Sigmoid colon (tissue), 7 donors: ENCODE data around the gene C19orf47. TPM values are rescaled to one million over a fixed set of nuclear protein-coding genes. Genes with fewer than 3 reads are reported as not detected.
A peak's percentile ranks its signal among the peaks of the same experiment; 100 is the strongest.

Source experiments
- DNase-seq: peaks from one replicate; pipeline ENCODE4 v3.0.0-alpha.2; 2019
- H3K27ac ChIP-seq, 4 donors: fragments of 200-600 bp; sonication (generic); one replicate each; pipeline ENCODE4 v1.5.1; 2016 to 2019; ENCODE audit warnings: mild to moderate bottlenecking in 1 of 4
- H3K27me3 ChIP-seq, 3 donors: fragments of 200-600 bp; sonication (generic); one replicate each; pipeline ENCODE4 v1.5.1; 2019; ENCODE audit warnings: mild to moderate bottlenecking in 1 of 3
- H3K36me3 ChIP-seq, 4 donors: fragments of 200-600 bp; sonication (generic); one replicate each; pipeline ENCODE4 v1.5.1; 2016 to 2019
- H3K4me1 ChIP-seq, 4 donors: fragments of 200-600 bp; sonication (generic); one replicate each; pipeline ENCODE4 v1.5.1; 2017 to 2019
- H3K4me3 ChIP-seq, 4 donors: fragments of 200-600 bp; sonication (generic); one replicate each; pipeline ENCODE4 v1.5.1; 2017 to 2019; ENCODE audit warnings: mild to moderate bottlenecking in 2 of 4, moderate library complexity in 1 of 4
- H3K9me3 ChIP-seq, 4 donors: fragments of 200-600 bp in 3 of 4; sonication (generic) in 3 of 4; one replicate each; pipeline versions ENCODE4 v1.5.1 to v1.6.1; 2013 to 2019
- EP300 ChIP-seq, 4 donors: sonication (generic); formaldehyde crosslinking; IDR thresholded peaks; one replicate each; pipeline ENCODE4 v1.6.1; 2017; ENCODE audit warnings: antibody characterized with exemption in 4 of 4
- POLR2A ChIP-seq, 2 donors: fragments of 450-650 bp; IDR thresholded peaks; one replicate each; pipeline ENCODE4 v1.6.1; 2016; ENCODE audit warnings: antibody characterized with exemption in 2 of 2, mild to moderate bottlenecking in 2 of 2, moderate library complexity in 2 of 2
- POLR2AphosphoS5 ChIP-seq, 4 donors: sonication (generic); formaldehyde crosslinking; IDR thresholded peaks; one replicate each; pipeline ENCODE4 v1.6.1; 2017; ENCODE audit warnings: antibody characterized with exemption in 4 of 4
- WGBS, 2 donors: extraction: QIAGEN DNeasy Blood & Tissue Kit; methylation state at CpG; one replicate each; pipeline ENCODE4 v1.1.7; 2013; 5-methylcytosine and 5-hydroxymethylcytosine counted together
- intact Hi-C: fragments of 100-400 bp; cut with DNase I; formaldehyde crosslinking; loops from one replicate; pipeline ENCODE4 v1.15.1; 2023
- polyA plus RNA-seq, 3 donors: library from polyadenylated mRNA; stranded (reverse); fragments of 200-250 nt; gene quantifications; one replicate each; pipeline ENCODE4 v1.2.3, GENCODE V29; 2013
- total RNA-seq, 4 donors: library from RNA; depleted of rRNA; stranded (reverse); fragments of >200 nt; gene quantifications; one replicate each; pipeline ENCODE4 v1.1.0, GENCODE V29; 2016
- TF ChIP-seq, protein P1 (sequence below), 4 experiments: fragments of 450-650 bp in 3 of 4; fragments of 200-600 bp in 1 of 4; IDR thresholded peaks; one replicate each; pipeline ENCODE4 v1.5.1; 2016 to 2019; ENCODE audit warnings: antibody characterized with exemption in 4 of 4, mild to moderate bottlenecking in 3 of 4, moderate library complexity in 2 of 4
- donor health status: healthy with polysubstance abuse.
- donor health status: Bipolar disorder and iron deficiency.
- donor health status: healthy.

Gene C19orf47
- total and polyA plus RNA-seq, 7 donors = 7.9 to 16.7 (median 10.5) TPM

GRCh38 chr19:40393894-40394815 is 46.0 kb upstream of the C19orf47 start:
- H3K36me3 ChIP-seq = no peaks in the 10 kb centered on the region
- intact Hi-C loops = no loop called here
- no peak for TF ChIP-seq POLR2A (IDR thresholded peaks at IDR 0.05)
- TF ChIP-seq, protein P1, sequence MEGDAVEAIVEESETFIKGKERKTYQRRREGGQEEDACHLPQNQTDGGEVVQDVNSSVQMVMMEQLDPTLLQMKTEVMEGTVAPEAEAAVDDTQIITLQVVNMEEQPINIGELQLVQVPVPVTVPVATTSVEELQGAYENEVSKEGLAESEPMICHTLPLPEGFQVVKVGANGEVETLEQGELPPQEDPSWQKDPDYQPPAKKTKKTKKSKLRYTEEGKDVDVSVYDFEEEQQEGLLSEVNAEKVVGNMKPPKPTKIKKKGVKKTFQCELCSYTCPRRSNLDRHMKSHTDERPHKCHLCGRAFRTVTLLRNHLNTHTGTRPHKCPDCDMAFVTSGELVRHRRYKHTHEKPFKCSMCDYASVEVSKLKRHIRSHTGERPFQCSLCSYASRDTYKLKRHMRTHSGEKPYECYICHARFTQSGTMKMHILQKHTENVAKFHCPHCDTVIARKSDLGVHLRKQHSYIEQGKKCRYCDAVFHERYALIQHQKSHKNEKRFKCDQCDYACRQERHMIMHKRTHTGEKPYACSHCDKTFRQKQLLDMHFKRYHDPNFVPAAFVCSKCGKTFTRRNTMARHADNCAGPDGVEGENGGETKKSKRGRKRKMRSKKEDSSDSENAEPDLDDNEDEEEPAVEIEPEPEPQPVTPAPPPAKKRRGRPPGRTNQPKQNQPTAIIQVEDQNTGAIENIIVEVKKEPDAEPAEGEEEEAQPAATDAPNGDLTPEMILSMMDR (IDR thresholded peaks at IDR 0.05) = no peak
- no peak for TF ChIP-seq EP300 (IDR thresholded peaks at IDR 0.05)
- TF ChIP-seq POLR2AphosphoS5 (IDR thresholded peaks at IDR 0.05) = no peak

DNA sequence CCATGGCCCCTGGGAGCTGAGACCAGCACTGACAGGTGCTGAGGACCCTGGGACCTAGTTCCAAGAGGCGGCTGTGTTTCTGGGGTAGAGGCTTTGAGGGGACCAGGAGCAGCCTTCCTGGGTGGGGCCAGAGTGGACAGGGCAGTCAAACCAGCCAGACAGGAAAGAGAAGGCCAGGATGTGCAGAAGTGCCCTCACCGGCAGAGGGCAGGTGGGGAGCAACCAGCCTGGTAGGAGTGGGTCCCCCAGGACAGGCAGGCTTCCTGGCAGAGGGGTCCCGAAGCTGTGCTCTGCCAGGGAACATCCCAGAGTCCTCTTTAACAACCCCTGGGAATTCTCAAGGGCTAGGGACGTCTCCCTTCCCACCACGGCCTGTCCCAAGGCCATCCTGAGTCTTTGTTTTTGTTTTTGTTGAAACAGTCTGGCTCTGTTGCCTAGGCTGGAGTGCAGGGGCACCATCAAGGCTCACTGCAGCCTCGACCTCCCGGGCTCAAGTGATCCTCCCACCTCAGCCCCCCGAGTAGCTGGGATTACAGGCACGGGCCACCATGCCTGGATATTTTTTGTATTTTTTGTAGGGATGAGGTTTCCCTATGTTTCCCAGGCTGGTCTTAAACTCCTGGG is 44.8 kb upstream of the C19orf47 start:
- no peaks in the 10 kb centered on the region for H3K36me3 ChIP-seq
- intact Hi-C loops = no loop called here
- no peak overlapping the region for H3K4me3 ChIP-seq
- no peak for DNase-seq
- H3K27me3 ChIP-seq = no peaks in the 10 kb centered on the region
- TF ChIP-seq, protein P1 (IDR thresholded peaks at IDR 0.05) = peak in 1 of 4 experiments; percentile 11
- no peak for TF ChIP-seq POLR2A (IDR thresholded peaks at IDR 0.05)
- no peak overlapping the region for H3K27ac ChIP-seq
- 33 to 61% methylated on average over 9 of the region's 9 CpGs for WGBS, 2 donors
- no peaks in the 10 kb centered on the region for H3K9me3 ChIP-seq
- H3K4me1 ChIP-seq = no peaks in the 10 kb centered on the region

More at GRCh38 chr19:40393894-40394815, 46.0 kb upstream of the C19orf47 start:
- H3K27me3 ChIP-seq = no peaks in the 10 kb centered on the region
- no peak overlapping the region for H3K27ac ChIP-seq
- H3K4me3 ChIP-seq = no peak overlapping the region
- H3K4me1 ChIP-seq = no peaks in the 10 kb centered on the region
- WGBS, 2 donors = 92 to 93% methylated on average over 41 of the region's 41 CpGs
- DNase-seq = no peak
- no peaks in the 10 kb centered on the region for H3K9me3 ChIP-seq

- TF ChIP-seq, protein P1 (IDR thresholded peaks at IDR 0.05) = no peak
- TF ChIP-seq EP300 (IDR thresholded peaks at IDR 0.05) (no peak), POLR2A (IDR thresholded peaks at IDR 0.05) (no peak), POLR2AphosphoS5 (IDR thresholded peaks at IDR 0.05) (no peak)
- no peaks in the 10 kb centered on the region for H3K27me3 ChIP-seq
- no peak for DNase-seq
- no peaks in the 10 kb centered on the region for H3K36me3 ChIP-seq
- intact Hi-C loops = no loop called here
- H3K27ac ChIP-seq = no peak overlapping the region
- no peak overlapping the region for H3K4me3 ChIP-seq
- no peaks in the 10 kb centered on the region for H3K4me1 ChIP-seq
- 78 to 83% methylated on average over 8 of the region's 8 CpGs for WGBS, 2 donors
- H3K9me3 ChIP-seq = no peaks in the 10 kb centered on the region
Observed at GRCh38 chr19:40392123-40392522, 43.9 kb upstream of the C19orf47 start.

- TF ChIP-seq EP300 (IDR thresholded peaks at IDR 0.05) (no peak), POLR2AphosphoS5 (IDR thresholded peaks at IDR 0.05) (no peak), POLR2A (IDR thresholded peaks at IDR 0.05) (no peak)
- TF ChIP-seq, protein P1 (IDR thresholded peaks at IDR 0.05) = no peak
- H3K27me3 ChIP-seq = no peaks in the 10 kb centered on the region
- intact Hi-C loops = no loop called here
- no peak within 1 kb of the TSS for H3K4me3 ChIP-seq
- no peaks in the 10 kb centered on the region for H3K4me1 ChIP-seq
- H3K27ac ChIP-seq = no peak within 1 kb of the TSS
- DNase-seq = no peak
- H3K36me3 ChIP-seq = no peaks in the 10 kb centered on the region
- no peaks in the 10 kb centered on the region for H3K9me3 ChIP-seq
- 90 to 91% methylated on average over 10 of the region's 10 CpGs for WGBS, 2 donors
Observed at GRCh38 chr19:40390084-40390742, 42.0 kb upstream of the C19orf47 start, which contains the start of gene HIPK4. TSS of gene HIPK4 (minus strand) at chr19:40390181. CDS start at chr19:40389902, 279 bp downstream.
